OCI-LY1 (cell line): Measurements from ENCODE around the gene KIF23.

Source experiments
- H2AFZ ChIP-seq: fragments of 200-600 bp; sonication (generic), shearing (Covaris generic); 2 replicates; pipeline ENCODE4 v1.6.0; 2014; ENCODE audit warnings: antibody characterized with exemption, mild to moderate bottlenecking, low read length
- H3F3A ChIP-seq: fragments of 200-600 bp; sonication (generic), shearing (Covaris generic); 2 replicates; pipeline ENCODE4 v1.6.0; 2014; ENCODE audit warnings: mild to moderate bottlenecking, antibody characterized with exemption, low read length, moderate library complexity; ENCODE audit not compliant: insufficient read depth
- H3K27ac ChIP-seq: fragments of 200-600 bp; sonication (generic); 2 replicates; pipeline ENCODE4 v1.5.1; 2014; ENCODE audit warnings: low read length, mixed run types, mild to moderate bottlenecking, low read depth; ENCODE audit not compliant: poor library complexity, severe bottlenecking
- H3K27me3 ChIP-seq: fragments of 200-600 bp; sonication (generic); 2 replicates; pipeline ENCODE4 v1.6.0; 2014; ENCODE audit warnings: antibody characterized with exemption, mild to moderate bottlenecking, low read length, moderate library complexity; ENCODE audit not compliant: insufficient read depth
- H3K36me3 ChIP-seq: fragments of 200-600 bp; sonication (generic); 2 replicates; pipeline ENCODE4 v1.6.1; 2014; ENCODE audit warnings: mild to moderate bottlenecking, antibody characterized with exemption, low read length, moderate library complexity, mixed read lengths; ENCODE audit not compliant: insufficient read depth
- H3K4me1 ChIP-seq: fragments of 200-600 bp; sonication (generic); 2 replicates; pipeline ENCODE4 v1.5.1; 2014; ENCODE audit warnings: mild to moderate bottlenecking, low read length, moderate library complexity; ENCODE audit not compliant: insufficient read depth, severe bottlenecking
- H3K4me2 ChIP-seq: fragments of 200-600 bp; sonication (generic), shearing (Covaris generic); 2 replicates; pipeline ENCODE4 v1.6.1; 2014; ENCODE audit warnings: low read length
- H3K4me3 ChIP-seq: fragments of 200-600 bp; sonication (generic); 2 replicates; pipeline ENCODE4 v1.5.1; 2014; ENCODE audit warnings: low read length, low read depth, mild to moderate bottlenecking, mixed read lengths; ENCODE audit not compliant: poor library complexity, severe bottlenecking
- H3K79me2 ChIP-seq: fragments of 200-600 bp; shearing (Covaris generic); 2 replicates; pipeline ENCODE4 v1.6.1; 2016; ENCODE audit warnings: mixed run types, low read length, mixed read lengths; ENCODE audit not compliant: insufficient read depth
- H3K9ac ChIP-seq: fragments of 200-600 bp; sonication (generic), shearing (Covaris generic); 2 replicates; pipeline ENCODE4 v1.6.1; 2014; ENCODE audit warnings: mild to moderate bottlenecking, low read length, mixed read lengths
- H3K9me2 ChIP-seq: fragments of 200-600 bp; sonication (generic), shearing (Covaris generic); 2 replicates; pipeline ENCODE4 v1.6.1; 2014; ENCODE audit warnings: low read depth, mild to moderate bottlenecking, low read length, mixed read lengths
- H3K9me3 ChIP-seq: fragments of 200-600 bp; shearing (Covaris generic); 2 replicates; pipeline ENCODE4 v1.6.1; 2014; ENCODE audit warnings: low read length, mixed read lengths
- H4K20me1 ChIP-seq: fragments of 200-600 bp; sonication (generic), shearing (Covaris generic); 2 replicates; pipeline ENCODE4 v1.6.0; 2016; ENCODE audit warnings: mild to moderate bottlenecking, low read length; ENCODE audit not compliant: insufficient read depth
- CTCF ChIP-seq: fragments of 200-600 bp; sonication (generic), shearing (Covaris generic); IDR thresholded peaks from 2 replicates; pipeline ENCODE4 v1.5.1; 2017; ENCODE audit warnings: mild to moderate bottlenecking, antibody characterized with exemption, low read length, moderate library complexity, mixed read lengths
- EZH2 ChIP-seq: fragments of 200-600 bp; sonication (generic), shearing (Covaris generic); IDR thresholded peaks from 2 replicates; pipeline ENCODE4 v1.8.0; 2017; ENCODE audit warnings: borderline replicate concordance, mixed run types, mild to moderate bottlenecking, antibody characterized with exemption, low read length, moderate library complexity, mixed read lengths

Gene KIF23

GRCh38 chr15:69398491-69398891 lies 15.7 kb upstream of the KIF23 start:
- no peaks in the 10 kb centered on the region for H3K79me2 ChIP-seq
- no peak overlapping the region for H3K4me2 ChIP-seq
- no peaks in the 10 kb centered on the region for H3K27me3 ChIP-seq
- no peak overlapping the region for H2AFZ ChIP-seq
- H3K36me3 ChIP-seq: no peaks in the 10 kb centered on the region
- H3K9me3 ChIP-seq: no peaks in the 10 kb centered on the region
- H3K4me1 ChIP-seq: peaks cover 4% of the 10 kb centered on the region
- TF ChIP-seq EZH2 (no peak), CTCF (no peak)
- no peak overlapping the region for H3K4me3 ChIP-seq
- no peaks in the 10 kb centered on the region for H4K20me1 ChIP-seq
- H3F3A ChIP-seq: no peaks in the 10 kb centered on the region
- H3K9me2 ChIP-seq: no peaks in the 10 kb centered on the region
- no peak overlapping the region for H3K27ac ChIP-seq
- no peak overlapping the region for H3K9ac ChIP-seq

- no peak overlapping the region for H3K9ac ChIP-seq
- TF ChIP-seq CTCF (no peak), EZH2 (no peak)
- H3K79me2 ChIP-seq: no peaks in the 10 kb centered on the region
- no peaks in the 10 kb centered on the region for H3K9me3 ChIP-seq
- no peaks in the 10 kb centered on the region for H3F3A ChIP-seq
- H3K36me3 ChIP-seq: no peaks in the 10 kb centered on the region
- no peaks in the 10 kb centered on the region for H3K27me3 ChIP-seq
- H3K4me2 ChIP-seq: no peak overlapping the region
- no peaks in the 10 kb centered on the region for H4K20me1 ChIP-seq
- H2AFZ ChIP-seq: no peak overlapping the region
- H3K27ac ChIP-seq: no peak overlapping the region
- H3K4me3 ChIP-seq: no peak overlapping the region
- no peaks in the 10 kb centered on the region for H3K4me1 ChIP-seq
- no peaks in the 10 kb centered on the region for H3K9me2 ChIP-seq
Measured at GRCh38 chr15:69400850-69401249, 13.3 kb upstream of the KIF23 start.

- Histone ChIP-seq H2AFZ (no peak overlapping the region), H3K9me3 (no peaks in the 10 kb centered on the region), H3K36me3 (no peaks in the 10 kb centered on the region), H3K4me1 (no peaks in the 10 kb centered on the region), H4K20me1 (no peaks in the 10 kb centered on the region), H3F3A (no peaks in the 10 kb centered on the region), H3K4me2 (no peak overlapping the region), H3K9me2 (no peaks in the 10 kb centered on the region), H3K4me3 (no peak overlapping the region), H3K27me3 (no peaks in the 10 kb centered on the region), H3K79me2 (no peaks in the 10 kb centered on the region), H3K27ac (no peak overlapping the region), H3K9ac (no peak overlapping the region)
- TF ChIP-seq CTCF (no peak), EZH2 (no peak)
Measured at GRCh38 chr15:69402816-69403215, 11.3 kb upstream of the KIF23 start.
